Measurements from ENCODE around the gene GSPT1. TPM values are rescaled to one million over a fixed set of nuclear protein-coding genes. Genes with fewer than 3 reads are reported as not detected.
"Not testable (repeated sequence)": the region's sequence is repeated elsewhere in the genome, so short reads cannot be mapped to it uniquely, and the experiment has no call there.

GSPT1 gene
- total RNA-seq, 6 experiments from 2014 or later, result 47.9 to 75.9 (median 50.6) TPM

DNA sequence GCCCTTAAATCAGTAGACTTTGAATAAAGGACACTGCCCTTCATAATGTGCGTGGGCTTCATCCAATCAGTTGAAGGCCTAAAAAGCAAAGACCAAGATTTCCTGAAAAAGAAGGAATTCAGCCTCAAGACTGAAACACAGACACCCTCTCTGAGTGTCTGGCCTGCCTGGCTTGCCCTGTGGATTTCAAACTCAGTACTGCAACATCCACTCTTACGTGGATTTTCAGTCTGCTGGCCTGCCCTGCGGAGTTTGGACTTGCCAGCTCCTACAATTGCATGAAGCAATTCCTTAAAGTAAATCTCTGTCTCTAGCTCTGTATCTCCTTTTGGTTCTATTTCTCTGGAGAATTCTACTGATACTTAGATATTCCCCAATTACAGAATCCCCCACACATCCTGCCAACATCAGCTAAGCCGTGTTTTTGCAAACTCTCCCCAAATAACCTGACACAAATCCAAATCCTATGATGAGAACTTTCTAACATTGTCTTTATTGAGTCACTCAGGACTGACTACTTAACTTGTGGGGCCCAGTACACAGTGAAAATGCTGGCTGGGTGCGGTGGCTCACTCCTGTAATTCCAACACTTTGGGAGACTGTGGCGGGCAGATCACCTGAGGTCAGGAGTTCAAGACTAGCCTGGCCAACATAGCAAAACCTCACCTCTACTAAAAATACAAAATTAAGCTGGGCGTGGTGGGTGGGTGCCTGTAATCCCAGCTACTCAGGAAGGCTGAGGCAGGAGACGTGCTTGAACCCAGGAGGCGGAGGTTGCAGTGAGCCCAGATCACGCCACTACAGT lies 42.0 kb upstream of the GSPT1 start:
- Histone ChIP-seq H3K27ac (no peak overlapping the region), H3K4me1 (no peaks in the 10 kb centered on the region), H3K9me3 (no peaks in the 10 kb centered on the region), H3K27me3 (no peaks in the 10 kb centered on the region), H3K36me3 (no peaks in the 10 kb centered on the region), H3K4me3 (no peak overlapping the region)
- TF ChIP-seq, protein P1, sequence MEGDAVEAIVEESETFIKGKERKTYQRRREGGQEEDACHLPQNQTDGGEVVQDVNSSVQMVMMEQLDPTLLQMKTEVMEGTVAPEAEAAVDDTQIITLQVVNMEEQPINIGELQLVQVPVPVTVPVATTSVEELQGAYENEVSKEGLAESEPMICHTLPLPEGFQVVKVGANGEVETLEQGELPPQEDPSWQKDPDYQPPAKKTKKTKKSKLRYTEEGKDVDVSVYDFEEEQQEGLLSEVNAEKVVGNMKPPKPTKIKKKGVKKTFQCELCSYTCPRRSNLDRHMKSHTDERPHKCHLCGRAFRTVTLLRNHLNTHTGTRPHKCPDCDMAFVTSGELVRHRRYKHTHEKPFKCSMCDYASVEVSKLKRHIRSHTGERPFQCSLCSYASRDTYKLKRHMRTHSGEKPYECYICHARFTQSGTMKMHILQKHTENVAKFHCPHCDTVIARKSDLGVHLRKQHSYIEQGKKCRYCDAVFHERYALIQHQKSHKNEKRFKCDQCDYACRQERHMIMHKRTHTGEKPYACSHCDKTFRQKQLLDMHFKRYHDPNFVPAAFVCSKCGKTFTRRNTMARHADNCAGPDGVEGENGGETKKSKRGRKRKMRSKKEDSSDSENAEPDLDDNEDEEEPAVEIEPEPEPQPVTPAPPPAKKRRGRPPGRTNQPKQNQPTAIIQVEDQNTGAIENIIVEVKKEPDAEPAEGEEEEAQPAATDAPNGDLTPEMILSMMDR (IDR thresholded peaks at IDR 0.05), result no peak
- no peak for TF ChIP-seq POLR2A (IDR thresholded peaks at IDR 0.05)
- DNase-seq (no peak), ATAC-seq (no peak)
- WGBS (ENCODE audit: insufficient coverage, low coverage, low lambda C conversion rate, missing lambda C conversion rate), result 84% methylated on average over 9 of the region's 10 CpGs
- intact Hi-C loops (cut with DNase I), result no loop called here

DNA sequence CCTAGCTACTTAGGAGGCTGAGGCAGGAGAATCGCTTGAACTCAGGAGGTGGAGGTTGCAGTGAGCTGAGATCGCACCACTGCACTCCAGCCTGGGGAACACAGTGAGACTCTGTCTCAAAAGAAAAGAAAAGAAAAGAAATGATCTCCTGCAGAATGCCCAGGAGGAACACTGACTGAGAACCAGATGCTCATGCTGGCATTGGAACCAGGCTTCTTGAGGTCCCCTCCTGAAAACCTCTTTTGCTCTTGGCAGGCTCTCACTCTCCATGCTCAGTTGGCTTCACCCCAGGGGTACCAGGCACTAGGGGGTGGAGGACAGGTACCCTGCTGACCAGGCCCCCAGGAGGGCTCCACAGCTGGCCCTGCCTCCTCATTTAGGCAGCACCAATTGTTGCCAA lies 40.8 kb upstream of the GSPT1 start:
- TF ChIP-seq POLR2A (IDR thresholded peaks at IDR 0.05), result no peak
- TF ChIP-seq, protein P1 (IDR thresholded peaks at IDR 0.05), result no peak
- H3K27ac ChIP-seq, result no peak overlapping the region
- intact Hi-C loops (cut with DNase I), result no loop called here
- H3K4me1 ChIP-seq, result no peaks in the 10 kb centered on the region
- ATAC-seq (no peak), DNase-seq (no peak)
- H3K4me3 ChIP-seq, result no peak overlapping the region
- no CpG with 5 or more reads among the region's 2 CpGs for WGBS (ENCODE audit: insufficient coverage, low coverage, low lambda C conversion rate, missing lambda C conversion rate)
- H3K9me3 ChIP-seq, result no peaks in the 10 kb centered on the region
- H3K27me3 ChIP-seq, result no peaks in the 10 kb centered on the region
- no peaks in the 10 kb centered on the region for H3K36me3 ChIP-seq

DNA sequence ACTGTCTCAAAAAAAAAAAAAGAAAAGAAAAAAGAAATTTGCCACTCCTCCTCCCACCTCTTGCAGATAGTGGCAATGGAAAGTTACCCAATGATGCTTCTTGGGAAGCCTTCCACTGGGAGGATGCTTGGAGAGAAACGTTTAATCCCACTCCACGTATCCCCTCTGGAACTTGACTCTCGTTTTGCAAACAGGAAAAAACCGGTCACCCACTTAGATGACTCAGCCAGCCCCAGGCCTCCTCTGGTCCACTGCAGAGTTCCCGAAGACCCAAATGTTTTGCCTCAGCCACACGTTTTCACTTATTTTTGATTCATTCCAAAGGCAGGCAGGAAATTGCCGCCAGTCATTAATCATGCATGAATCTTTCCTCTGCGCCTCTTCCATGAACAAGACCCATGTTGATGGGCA lies 40.0 kb upstream of the GSPT1 start:
- no peak overlapping the region for H3K27ac ChIP-seq
- DNase-seq, result no peak
- no peaks in the 10 kb centered on the region for H3K27me3 ChIP-seq
- no peak for ATAC-seq
- no peak overlapping the region for H3K4me3 ChIP-seq
- no peak for TF ChIP-seq POLR2A (IDR thresholded peaks at IDR 0.05)
- TF ChIP-seq, protein P1 (IDR thresholded peaks at IDR 0.05), result no peak
- 78% methylated on average over 4 of the region's 8 CpGs for WGBS (ENCODE audit: insufficient coverage, low coverage, low lambda C conversion rate, missing lambda C conversion rate)
- H3K9me3 ChIP-seq, result no peaks in the 10 kb centered on the region
- H3K4me1 ChIP-seq, result no peaks in the 10 kb centered on the region
- H3K36me3 ChIP-seq, result no peaks in the 10 kb centered on the region
- intact Hi-C loops (cut with DNase I), result no loop called here

DNA sequence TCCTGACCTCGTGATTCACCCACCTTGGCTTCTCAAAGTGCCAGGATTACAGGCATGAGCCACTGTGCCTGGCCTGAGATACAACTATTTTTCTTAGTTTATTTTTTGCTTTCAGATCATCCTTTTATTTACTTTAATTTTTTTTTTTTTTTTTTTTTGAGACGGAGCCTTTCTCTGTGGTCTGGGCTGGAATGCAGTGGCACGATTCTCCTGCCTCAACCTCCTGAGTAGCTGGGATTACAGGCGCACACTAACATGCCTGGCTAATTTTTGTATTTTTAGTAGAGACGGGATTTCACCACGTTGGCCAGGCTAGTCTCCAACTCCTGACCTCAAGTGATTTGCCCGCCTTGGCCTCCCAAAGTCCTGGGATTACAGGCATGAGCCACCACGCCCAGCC lies 37.8 kb upstream of the GSPT1 start:
- H3K9me3 ChIP-seq; intact Hi-C loops (cut with DNase I); DNase-seq; ATAC-seq; H3K27ac ChIP-seq; H3K27me3 ChIP-seq; H3K36me3 ChIP-seq; H3K4me3 ChIP-seq; H3K4me1 ChIP-seq: not testable (repeated sequence)
- 80% methylated on average over 8 of the region's 8 CpGs for WGBS (ENCODE audit: insufficient coverage, low coverage, low lambda C conversion rate, missing lambda C conversion rate)

DNA sequence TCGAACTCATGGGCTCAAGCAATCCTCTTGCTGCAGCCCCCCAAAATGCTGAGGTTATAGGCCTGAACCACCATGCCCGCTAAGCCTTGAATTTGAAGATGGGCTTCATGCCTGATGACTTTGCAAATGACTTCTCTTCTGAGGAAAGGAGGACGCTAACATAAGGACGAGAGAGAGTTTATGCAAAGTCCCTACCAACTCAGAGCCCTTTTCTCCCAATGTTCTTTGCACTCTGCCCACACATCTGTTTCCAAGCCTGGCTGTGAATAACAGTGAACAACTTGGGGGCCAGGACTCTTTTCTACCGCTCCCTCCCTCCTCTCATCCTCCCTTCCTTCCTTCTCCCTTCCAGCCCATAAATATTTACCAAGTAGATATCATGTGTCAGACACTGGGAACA lies 34.6 kb upstream of the GSPT1 start:
- H3K27me3 ChIP-seq, result no peaks in the 10 kb centered on the region
- intact Hi-C loops (cut with DNase I), result no loop called here
- H3K27ac ChIP-seq, result no peak overlapping the region
- H3K36me3 ChIP-seq, result no peaks in the 10 kb centered on the region
- no peak overlapping the region for H3K4me3 ChIP-seq
- TF ChIP-seq POLR2A (IDR thresholded peaks at IDR 0.05), result no peak
- TF ChIP-seq, protein P1 (IDR thresholded peaks at IDR 0.05), result no peak
- H3K4me1 ChIP-seq, result no peaks in the 10 kb centered on the region
- WGBS (ENCODE audit: insufficient coverage, low coverage, low lambda C conversion rate, missing lambda C conversion rate), result 79% methylated on average over 5 of the region's 5 CpGs
- ATAC-seq, result no peak
- no peaks in the 10 kb centered on the region for H3K9me3 ChIP-seq
- DNase-seq, result no peak
